Measurements from ENCODE around the gene CADM4. TPM values are rescaled to one million over a fixed set of nuclear protein-coding genes. Genes with fewer than 3 reads are reported as not detected.
"Not testable (repeated sequence)": the region's sequence is repeated elsewhere in the genome, so short reads cannot be mapped to it uniquely, and the experiment has no call there.

Gene CADM4
- total RNA-seq, 1 donor from 2014 or later: 10.5 TPM

DNA sequence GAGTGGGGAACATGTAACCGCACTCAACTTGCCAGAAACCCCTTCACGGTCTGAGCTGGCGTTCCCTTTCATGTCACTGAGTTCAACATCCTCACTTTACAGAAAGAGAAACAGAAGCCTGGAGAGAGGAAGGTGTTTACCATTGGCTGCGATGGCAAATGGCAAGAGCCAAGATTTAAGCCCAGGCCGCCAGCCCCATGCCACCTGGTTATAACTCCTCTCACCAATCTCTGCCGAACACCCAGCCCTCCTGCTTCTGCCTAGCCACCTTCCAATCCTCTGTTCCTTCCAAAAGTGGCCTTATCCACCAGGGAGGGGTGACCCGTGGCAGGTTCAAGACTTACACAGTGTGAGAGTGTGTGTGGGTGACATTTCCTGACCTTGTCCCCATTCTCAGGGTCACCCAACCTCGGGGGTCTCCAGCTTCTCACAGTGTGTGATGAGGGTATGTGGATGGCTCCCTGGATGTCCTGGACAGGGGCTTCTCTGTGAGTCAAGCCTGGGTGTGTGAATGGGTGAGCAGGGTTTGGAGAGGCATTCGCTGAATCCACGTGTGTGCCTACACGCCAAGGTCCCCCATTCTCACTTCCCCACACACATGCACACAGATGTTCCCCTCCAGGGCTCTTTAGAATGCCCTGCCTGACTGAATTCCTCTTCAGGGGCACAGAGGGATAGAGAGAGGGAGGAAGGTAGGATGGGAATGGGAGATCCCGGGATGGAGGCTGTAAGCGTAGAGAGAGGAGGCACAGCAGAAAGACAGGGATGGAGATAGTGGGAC lies 1.2 kb downstream of the CADM4 start:
- DNase-seq (no peak), ATAC-seq (no peak)
- intact Hi-C loops (cut with micrococcal nuclease): no loop called here

DNA sequence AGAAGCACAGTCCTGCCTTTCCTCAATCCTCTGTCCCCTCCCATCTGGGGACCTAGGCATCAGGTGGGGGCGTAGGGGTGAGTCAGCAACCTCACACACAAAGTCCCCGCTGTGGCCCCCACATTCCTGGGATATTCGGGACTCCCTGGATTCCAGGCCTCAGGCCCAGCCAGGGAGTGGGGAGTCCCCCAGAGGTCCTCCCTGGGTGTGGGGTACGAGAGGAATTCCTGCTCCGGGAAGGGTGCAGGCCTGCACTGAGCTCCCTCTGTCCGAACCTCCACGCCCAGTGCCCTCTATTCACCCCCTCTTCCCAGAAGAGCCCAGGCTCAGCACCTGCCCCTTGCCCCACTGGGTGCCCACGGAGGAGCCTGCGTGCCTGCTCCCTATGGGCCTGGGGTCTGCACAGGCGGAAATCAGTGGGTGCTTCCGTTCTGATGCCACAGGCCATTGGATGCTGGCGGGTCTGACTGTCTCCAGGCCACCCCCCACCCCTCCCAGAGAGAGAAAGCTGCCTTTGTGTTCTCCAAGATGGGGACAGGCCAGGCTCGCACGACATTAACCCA lies 3.4 kb downstream of the CADM4 start:
- no peak for ATAC-seq
- DNase-seq: no peak
- intact Hi-C loops (cut with micrococcal nuclease): no loop called here

DNA sequence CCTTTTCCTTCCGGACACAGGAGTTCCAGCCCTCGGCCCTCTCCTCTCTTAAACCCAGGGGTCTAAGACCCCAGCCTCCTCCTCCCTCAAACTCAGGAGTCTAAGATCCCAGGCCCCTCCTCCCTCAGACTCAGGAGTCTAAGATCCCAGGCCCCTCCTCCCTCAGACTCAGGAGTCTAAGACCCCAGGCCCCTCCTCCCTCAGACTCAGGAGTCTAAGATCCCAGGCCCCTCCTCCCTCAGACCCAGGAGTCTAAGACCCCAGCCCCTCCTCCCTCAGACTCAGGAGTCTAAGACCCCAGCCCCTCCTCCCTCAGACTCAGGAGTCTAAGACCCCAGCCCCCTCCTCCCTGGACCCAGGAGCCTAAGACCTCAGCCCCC lies 4.1 kb downstream of the CADM4 start:
- intact Hi-C loops (cut with micrococcal nuclease); ATAC-seq; DNase-seq: not testable (repeated sequence)

DNA sequence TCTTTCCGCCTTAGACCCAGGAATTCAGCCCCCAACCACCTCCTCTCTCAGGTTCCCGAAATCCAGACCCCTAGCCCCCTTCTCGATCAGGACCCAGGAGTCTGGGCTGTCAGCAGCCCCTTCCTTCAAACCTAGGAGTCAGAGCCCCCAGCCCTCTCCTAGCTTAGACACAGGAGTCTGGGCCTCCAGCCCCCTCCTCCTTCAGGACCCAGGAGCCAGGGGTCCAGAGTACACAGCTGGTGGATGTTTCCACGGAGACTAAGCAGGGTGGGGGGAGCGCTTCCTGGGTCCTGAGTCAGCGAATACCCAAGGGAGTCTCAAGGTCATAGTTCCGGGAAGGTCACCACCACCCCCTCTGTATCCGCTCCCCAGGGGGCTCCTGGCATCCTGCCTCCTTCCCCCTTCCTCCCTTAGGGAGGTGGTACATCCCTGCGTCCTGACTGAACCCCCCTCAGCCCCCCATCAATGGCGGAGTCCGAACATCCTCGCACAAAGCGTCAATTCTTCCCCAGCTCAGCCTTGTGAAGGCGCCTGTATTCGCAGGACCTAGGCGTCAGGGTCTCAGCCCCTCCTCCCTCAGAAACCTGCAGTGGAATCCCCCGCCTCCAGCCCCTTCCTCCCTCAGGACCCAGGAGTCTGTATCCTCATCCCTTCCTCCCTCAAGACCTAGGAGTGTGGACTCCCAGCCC lies 4.6 kb downstream of the CADM4 start:
- intact Hi-C loops (cut with micrococcal nuclease): no loop called here
- DNase-seq (no peak), ATAC-seq (no peak)

DNA sequence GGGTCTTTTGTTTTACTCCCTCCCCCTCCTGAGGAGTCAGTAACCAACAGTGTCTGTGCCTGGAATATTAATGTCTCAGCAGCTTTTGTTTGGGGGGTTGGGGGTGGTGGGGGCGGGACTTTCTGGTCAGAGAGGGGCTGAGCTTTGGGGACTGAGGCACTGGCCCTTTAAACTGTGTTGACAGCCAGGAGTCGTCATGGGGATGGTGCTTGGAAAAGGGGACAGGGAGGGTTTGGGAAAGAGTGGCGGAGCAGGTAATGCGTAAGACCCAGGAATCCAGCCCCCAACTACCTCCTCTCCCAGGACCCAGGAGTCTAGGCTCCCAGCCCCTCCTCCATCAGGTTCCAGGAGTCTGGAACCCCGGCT lies 5.2 kb downstream of the CADM4 start:
- intact Hi-C loops (cut with micrococcal nuclease): no loop called here
- ATAC-seq: no peak

DNA sequence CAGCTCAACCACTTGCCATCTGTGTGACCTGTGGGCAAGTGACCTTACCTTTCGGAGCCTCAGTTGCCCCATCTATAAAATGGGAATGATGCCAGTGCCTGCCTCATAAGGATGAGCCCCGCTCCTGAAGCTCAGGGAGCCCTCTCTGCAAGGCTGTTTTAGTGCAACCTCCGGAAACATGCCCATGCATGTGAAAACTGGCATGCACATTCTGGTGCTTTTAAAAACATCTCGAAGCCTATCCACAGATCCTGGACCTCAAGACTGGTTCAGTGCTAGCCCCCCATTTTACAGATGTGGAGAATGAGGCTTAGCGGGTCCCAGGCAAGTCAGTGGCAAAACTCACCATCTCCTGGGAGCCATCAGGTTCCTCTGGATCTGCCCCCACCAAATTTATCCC lies 5.6 kb downstream of the CADM4 start:
- DNase-seq (no peak), ATAC-seq (no peak)
- intact Hi-C loops (cut with micrococcal nuclease): no loop called here

More for the DNA sequence above, 5.2 kb downstream of the CADM4 start:
- no peak for DNase-seq

DNA sequence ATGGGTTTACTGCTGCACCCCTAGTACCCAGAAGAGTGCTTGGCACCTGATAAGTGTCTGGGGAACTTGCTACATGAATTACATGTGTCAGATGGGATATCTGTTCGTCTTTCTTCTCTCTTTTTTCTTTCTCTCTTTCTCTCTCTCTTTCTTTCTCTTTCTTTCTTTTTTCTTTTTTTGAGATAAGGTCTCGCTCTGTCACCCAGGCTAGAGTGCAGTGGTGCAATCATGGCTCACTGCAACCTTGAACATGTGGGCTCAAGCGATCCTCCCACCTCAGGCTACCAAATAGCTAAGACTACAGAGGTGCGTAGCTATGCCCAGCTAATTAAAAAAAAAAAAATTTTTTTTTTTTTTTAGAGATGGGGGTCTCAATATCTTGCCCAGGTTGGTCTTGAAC lies 6.1 kb downstream of the CADM4 start:
- intact Hi-C loops (cut with micrococcal nuclease): no loop called here
- DNase-seq (no peak), ATAC-seq (no peak)

DNA sequence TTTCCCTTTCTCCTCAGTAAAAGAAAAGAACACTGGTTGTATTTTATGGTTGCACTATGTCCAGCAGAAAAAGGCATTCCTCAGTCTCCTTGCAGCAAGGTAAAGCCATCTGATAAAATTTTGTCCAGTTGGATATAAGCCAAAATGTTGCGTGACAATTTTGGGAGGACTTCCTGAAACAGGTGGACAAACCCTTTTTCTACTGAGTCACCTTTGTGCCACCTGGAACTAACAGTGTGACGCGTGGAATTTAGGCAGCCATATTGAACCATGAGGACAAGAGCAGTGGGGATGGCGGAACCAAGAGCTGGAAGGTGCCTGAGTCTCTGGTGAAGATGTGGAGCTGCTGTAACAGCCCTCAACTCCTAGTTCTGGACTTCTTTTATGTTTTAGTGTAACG lies 8.2 kb downstream of the CADM4 start:
- ATAC-seq: no peak
- DNase-seq: no peak
- intact Hi-C loops (cut with micrococcal nuclease): no loop called here

DNA sequence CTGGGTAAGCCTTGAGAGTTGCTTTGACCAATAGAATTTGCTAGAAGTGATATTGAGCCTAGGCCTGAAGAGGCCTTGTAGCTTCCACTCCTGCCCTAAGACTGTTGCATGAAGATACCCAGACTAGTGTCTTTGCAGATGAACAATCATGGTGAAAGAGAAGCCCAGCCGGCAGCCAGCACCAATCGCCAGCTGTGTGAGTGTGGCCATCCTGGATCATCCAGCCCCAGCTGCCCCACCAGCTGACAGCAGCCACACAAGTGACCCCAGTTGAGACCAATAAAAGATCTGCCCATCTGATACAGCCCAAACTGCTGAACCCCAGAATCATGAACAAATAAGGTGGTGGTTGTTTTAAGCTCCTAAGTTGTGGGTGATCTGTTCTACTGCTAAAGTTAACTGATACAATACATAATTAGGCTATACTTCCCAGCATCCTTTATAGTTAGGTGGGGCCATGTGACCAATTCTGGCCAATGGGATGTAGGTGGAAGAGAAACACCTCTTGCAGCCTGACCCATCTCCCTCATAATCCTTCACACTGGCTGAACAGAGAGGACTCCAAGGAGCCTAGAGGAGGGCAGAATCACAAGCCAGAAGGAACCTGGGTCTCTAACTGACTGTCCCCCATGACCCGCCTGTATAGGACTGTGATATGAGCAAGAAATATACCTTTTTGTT lies 10.9 kb downstream of the CADM4 start:
- DNase-seq (no peak), ATAC-seq (no peak)
- intact Hi-C loops (cut with micrococcal nuclease): no loop called here

DNA sequence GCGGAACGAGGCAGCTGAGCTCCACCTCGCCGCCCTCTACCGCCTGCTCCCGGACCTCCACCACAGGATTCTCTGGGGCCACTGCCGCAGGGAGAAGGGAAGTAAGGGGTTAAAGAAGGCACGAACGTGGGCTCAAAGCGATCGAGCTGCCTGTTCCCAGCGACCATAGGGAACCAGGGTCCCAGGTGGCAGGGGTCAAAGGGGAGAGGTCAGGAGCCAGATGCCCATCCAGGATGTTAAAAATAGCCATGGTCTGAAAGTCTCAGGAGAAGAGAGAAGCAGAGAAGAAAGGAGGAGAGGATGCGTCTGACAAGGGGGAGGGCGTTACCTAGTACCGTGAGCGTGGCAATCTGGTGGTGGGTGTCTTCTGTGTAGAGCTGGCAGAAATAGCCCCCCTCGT lies 12.8 kb downstream of the CADM4 start:
- no peak for ATAC-seq
- no peak for DNase-seq
- intact Hi-C loops (cut with micrococcal nuclease): no loop called here

DNA sequence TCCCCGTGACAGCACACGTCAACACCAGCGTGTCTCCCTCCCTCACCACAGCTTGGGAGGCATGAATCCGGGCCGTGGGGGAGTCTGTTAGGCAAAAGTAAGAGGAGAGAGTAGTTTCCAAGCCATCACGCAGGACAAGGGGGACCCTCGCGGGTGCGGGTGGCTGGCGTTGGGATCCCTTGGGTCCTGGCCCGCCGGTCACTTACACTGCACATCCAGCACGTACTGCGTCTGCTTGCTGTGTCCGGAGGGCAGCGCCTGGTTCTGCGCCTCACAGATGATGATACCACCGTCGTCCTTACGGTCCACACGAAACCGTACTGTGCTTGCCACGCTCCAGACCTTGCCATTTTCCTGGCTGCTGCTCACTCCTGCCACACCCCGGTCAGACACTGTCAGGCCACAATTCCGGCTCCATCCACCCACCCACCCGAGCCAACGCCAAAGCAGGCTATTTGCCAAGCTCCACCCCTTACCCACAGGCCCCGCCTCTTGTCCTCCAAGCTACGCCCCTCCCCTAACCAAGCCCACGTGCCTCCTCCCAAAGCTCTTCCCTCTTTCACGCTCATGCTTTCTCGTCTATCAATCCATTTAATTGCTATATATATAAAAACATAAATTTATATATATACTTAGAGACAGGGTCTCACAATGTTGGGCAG lies 13.6 kb downstream of the CADM4 start:
- ATAC-seq (no peak), DNase-seq (no peak)
- intact Hi-C loops (cut with micrococcal nuclease): no loop called here

DNA sequence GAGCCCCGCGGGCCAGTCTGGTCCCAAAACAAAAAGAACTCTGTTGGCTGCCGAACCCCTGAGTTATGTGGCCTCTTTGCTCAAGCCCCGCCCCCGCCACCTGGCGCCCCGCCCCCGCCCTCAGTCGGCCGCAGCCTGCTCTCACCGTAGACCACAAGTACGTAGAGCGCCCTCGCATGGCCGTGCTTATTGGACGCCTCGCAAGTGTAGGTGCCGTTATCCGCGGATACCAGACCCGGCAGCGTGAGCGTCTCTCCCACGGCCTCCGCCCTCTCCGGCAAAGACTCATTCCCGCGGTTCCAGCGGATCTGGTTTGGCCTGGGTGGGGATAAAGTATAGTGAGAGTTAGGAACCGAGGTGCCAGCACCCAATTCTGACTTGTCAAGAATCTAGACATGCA lies 14.7 kb downstream of the CADM4 start:
- intact Hi-C loops (cut with micrococcal nuclease): no loop called here
- DNase-seq (peak; percentile 68), ATAC-seq (no peak)

DNA sequence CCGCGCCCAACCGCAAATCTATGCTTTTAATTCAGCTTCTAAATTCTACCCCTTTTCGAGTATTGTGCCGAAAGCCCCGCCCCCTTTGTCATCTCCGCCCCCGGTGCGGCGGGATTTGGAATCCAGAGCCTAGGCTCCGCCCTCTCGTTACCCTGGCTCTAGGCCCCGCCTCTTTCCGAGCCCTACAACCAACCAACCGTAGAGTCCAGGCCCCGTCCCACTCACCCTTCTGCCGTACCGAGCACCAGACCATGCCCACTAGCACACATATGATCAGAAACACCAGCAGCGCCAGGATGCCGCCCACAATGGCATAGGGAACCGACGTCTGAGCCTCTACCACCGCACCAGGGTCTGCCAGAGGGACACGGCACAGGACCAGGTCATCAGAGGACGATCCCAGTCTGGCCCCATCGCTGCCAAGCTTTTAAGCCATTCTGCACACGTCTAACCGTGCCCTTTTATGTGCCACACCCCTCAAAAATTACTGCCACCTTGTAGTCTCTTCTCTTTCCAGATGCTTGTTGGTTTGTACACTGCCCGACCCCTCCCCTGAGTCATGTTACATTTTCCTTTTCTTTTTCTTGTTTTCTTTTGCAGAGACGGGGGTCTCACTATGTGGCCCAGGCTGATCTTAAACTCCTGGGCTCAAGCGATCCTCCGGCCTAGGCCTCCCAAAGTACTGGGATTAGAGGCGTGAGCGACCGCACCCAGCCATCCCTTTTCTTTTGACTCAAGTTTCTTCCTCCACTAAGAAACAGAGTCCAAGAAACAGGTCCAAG lies 15.6 kb downstream of the CADM4 start:
- ATAC-seq (no peak), DNase-seq (no peak)
- intact Hi-C loops (cut with micrococcal nuclease): no loop called here

DNA sequence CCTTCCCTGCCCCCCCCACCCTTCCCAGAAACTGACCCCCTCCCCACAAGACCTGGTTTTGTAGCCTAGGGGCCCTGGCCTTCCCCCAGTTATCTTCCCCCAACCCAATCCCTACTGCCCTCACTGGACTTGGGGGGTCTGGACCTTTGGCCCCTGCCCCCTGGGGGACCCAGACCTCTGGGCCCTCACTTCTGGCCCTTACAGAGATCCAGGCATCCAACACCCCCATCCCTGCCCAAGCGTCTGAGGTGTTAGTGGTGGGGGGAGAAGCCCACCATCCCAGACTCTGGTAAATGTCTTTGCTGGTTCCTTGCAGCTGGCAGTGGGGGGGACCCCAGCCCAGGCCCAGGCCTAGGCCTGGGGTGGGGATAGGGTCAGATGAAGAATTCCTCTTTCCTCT lies 16.7 kb downstream of the CADM4 start:
- intact Hi-C loops (cut with micrococcal nuclease): no loop called here
- ATAC-seq: no peak
- no peak for DNase-seq

DNA sequence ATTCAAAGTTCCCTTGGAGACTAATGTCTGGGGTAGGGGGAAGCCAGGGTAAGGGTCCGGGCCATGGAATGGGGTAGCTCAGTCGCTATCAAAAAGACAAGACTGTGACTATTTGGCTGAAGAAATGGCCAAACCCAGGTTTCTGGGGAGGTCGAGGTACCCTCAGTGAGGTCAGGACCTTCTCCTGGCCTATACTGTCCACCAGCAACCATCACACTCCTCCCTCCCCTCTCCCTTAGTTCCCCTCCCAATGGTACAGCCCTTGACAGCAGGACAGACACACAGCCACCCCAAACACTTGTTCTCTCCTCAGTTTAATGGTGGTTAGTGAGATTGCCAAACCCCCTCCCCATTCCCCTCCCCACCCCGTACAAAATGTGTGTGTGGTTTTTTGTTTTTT lies 17.6 kb downstream of the CADM4 start:
- intact Hi-C loops (cut with micrococcal nuclease): no loop called here
- ATAC-seq (no peak), DNase-seq (no peak)

DNA sequence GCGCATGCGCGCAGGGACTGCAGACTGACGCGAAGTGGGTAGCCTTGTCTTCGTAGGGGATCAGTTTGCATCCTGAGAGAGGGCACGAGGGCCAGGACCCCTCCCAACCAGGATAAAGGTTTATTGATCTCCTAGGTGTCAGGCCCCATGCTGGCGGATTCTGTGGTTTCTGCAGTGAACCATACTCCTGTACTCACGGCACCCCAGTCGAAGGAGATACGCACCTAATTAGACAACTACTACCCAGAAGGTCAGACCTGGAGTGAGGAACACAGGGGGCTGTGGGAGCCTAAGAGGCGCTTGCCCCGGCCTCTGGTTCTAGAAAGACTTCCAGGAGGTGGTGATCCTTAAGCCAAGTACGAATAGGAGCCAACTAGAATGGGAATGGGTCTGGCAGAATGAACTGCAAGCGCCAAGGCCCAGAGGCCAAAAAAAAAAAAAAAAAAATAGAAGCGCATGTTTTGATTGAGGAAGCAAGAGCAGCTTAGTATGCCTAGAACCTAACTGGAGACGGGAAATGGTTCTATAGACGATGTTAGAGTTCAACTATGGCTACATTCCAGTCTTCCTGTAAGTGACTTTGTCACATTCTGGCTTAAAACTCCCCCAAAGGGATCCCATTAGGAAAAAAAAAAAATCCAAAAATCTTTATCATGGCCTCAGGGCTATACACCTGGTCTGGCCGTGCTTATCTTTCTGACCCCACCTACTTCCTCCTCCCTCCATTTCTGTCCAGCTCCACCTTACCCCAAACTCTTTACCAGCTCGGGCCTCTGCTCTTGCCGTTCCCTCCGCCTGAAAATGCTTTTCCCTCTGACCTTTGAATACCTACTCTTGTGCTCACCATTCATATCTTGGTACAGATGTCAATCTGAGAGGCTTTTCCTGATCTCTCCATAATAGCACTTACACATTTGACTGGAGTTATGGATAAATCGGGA lies 19.3 kb downstream of the CADM4 start:
- ATAC-seq (no peak), DNase-seq (no peak)
- intact Hi-C loops (cut with micrococcal nuclease): no loop called here

DNA sequence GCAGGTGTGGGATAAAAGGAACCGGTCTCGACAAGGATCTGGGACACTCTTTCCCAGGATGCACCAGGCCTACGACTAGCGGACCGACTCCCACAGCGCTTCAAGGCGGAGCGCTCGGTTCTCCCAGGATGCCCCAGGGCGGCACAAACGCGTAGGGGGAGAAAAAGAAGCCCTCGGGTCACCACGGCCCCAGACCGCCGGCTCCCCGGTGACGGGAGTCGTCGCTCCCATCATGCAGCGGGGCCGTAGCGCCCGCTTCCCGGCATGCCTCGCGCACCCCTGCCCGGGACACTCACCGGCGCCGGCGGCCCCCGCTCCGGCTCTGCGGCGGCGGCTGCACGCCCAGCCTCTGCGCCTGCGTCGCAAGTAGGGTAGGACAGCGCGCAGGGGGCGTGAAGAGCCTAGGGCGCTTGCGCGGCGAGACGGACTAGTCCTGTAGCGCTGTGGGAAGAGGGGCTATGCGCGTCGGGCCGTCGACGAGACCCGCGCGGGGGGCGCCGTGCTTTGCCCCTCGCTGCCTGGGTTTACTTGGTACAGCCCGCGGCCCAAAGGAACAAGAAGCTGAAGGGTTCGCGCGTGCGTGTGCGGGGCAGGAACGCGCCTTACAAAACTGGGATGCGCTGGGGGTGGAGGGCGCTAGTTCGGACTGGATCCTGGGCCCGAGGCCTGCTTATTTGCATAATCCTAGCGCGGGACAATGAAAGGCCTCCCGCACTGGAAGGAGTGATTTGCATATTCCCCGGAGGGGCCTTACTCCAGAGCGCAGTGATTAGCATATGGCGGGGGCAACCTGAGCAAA lies 20.2 kb downstream of the CADM4 start, which contains the start of gene ZNF428:
ZNF428 (minus strand) TSS at position 368 of the 799 bp plus-strand sequence. CDS start 5,325 bp downstream, outside the sequence.
- intact Hi-C loops (cut with micrococcal nuclease): no loop called here
- DNase-seq (peak; percentile 94), ATAC-seq (peak; percentile 95)
